NCI-H187 (cell line): Measurements from ENCODE around the gene EHD3.

Experiments
- DNase-seq, 2 experiments: peaks; one replicate each; lab custom pipeline; 2025; lab: John Stamatoyannopoulos, UW

The EHD3 gene

GRCh38 chr2:31233741-31234682 is at the start of gene EHD3:
Gene EHD3 (plus strand): TSS chr2:31234152. CDS start chr2:31234622, 470 bp downstream.
- DNase-seq, result peak; percentile 61 to 79

DNA sequence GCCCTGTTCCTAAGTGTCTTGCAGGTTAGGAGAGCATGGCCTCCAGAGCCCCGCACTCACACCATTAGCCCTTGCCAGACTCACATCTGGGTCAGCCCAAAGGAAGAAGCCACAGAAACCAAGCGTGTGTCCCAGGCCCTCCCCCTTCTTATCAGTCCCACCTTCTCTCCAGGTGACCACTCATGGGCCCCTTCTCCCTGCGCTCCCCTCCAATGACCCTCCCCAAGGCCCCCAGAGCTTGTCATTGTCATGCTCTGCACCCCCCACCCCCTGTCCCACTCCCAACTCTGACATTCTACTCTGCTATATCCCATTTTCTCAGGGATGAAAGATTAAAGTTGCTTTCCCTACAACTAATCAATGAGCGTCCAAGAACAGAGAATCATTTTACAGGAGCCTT is 46.8 kb upstream of the EHD3 start:
- no peak for DNase-seq

- DNase-seq, result no peak
Observed at GRCh38 chr2:31188131-31188530, 45.8 kb upstream of the EHD3 start.

GRCh38 chr2:31189141-31189540 is 44.8 kb upstream of the EHD3 start:
- no peak for DNase-seq

DNA sequence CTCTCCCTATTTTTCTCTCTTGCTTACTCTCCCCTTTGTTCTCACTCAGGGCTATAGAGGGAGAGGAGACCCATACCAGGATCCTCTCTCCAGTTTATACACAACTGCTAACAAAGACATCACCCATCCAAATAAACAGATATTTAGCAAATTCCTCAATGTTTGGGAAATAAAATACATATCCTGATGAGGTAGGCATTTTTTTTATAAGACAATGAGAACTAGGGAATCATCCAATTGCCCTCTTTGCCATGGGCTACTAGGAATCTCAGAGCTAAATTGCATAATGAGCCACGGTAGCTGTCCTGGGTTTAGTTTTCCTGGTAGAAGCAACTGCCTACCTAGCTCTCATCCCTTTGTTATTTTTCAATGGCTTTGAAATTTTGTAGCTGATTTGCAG is 43.8 kb upstream of the EHD3 start:
- DNase-seq, result no peak

- no peak for DNase-seq
Observed at GRCh38 chr2:31191931-31192330, 42.0 kb upstream of the EHD3 start.

- DNase-seq, result no peak
Observed at GRCh38 chr2:31192396-31192795, 41.6 kb upstream of the EHD3 start.

DNA sequence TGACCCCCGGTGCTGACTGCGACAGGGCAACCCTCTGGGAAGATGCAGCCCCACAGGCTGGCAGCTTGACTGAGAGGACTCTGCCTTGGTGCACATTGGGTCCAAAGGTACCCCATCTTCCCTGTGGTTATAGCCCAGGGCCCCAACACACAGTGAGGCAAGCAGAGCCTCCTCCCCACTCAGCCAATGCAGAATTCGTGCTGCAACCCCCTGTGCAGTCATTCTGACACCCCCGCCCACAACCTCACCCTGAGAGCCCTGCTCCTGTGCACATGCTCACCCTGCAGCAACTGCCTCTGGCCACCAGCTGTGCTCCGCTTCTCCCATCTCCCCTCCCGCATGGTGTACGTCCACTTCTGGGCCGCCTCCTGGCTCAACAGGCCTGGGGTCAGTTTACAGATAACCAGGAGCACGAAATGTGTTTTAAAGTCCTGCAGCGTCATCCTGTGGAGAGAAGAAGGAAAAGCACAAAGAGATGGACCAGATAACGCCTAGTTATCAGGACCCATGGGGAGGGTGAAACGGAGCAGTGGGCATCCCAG is 41.0 kb upstream of the EHD3 start:
- DNase-seq, result no peak

- DNase-seq, result no peak
Observed at GRCh38 chr2:31193806-31194205, 40.1 kb upstream of the EHD3 start.

DNA sequence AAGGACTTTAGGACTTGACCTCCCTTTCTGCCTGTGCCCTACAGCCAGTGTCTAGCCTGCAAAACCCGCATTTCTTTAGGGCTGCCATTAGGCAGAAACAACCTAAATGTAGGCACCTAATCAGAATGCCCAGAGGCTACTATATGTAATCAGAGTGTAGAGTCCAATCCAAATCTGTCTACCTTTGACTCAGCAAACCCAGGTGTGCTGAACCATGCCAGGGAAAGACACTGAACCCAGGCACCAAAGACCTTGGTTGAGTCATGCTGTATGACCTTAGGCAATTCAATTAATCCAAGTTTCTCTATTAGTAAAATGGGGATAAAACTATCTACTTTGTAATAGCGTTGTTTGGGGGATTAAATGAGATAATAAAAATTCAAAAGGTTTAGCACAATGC is 37.3 kb upstream of the EHD3 start:
- no peak for DNase-seq

DNA sequence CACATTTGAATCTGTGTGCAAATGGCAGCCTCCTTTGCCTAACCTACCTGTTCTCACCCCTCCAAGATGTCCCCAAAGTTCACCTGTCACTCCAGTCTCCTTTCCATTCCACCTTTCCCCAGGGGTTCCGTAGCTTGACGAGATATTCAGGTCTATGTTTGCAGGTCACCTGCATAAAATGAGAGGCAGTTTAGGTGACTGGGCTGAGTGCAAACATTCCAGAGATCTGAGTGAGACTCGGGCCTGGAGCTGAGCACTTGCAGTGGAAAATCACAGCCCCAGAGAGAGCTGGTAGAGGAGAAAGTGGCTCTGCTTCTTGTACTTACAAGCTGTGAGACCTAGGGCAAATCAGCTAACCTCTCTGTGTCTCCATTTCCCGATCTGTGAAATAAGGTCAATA is 36.8 kb upstream of the EHD3 start:
- DNase-seq, result no peak

GRCh38 chr2:31197669-31198068 is 36.3 kb upstream of the EHD3 start:
- DNase-seq, result no peak

DNA sequence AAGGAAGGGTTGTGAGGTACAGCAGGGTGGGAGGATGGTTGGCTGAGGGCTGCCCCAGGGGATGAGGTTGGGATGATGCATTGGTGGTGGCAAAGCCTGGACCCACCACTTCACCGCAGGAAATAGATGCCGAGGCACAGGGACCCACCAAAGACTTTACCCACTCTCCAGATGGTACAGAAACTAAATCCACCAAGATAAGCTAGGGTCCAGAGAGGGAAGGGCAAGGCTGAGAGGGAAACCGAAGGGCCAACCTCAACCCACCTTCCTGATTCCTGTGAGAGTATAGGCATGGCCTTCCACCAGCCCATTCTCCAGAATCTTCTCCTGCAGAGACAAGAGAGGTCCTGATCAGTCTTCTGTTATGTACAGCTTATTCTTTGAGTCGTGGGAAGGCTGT is 34.7 kb upstream of the EHD3 start:
- DNase-seq, result no peak

DNA sequence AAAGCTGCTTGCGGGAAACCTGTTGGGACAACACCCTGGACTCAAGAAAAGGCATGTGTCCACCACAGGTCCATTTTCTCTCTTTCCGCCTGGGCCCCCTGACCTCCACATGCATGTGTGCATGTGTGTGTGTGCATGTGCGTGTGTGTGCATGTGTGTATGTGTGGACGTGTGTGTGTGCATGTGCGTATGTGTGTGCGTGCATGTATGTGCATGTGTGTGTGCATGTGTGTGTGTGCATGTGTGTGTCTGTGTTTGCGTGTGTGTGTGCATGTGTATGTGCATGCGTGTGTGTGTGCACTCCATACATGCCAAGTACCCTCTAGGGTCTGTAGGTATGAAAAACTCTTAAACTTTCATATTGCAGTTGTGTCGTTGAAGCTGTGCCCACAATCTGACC is 33.0 kb upstream of the EHD3 start:
- DNase-seq, result no peak

- DNase-seq, result no peak
Observed at GRCh38 chr2:31202041-31202440, 31.9 kb upstream of the EHD3 start.

- DNase-seq, result no peak
Observed at GRCh38 chr2:31202833-31203232, 31.1 kb upstream of the EHD3 start.

DNA sequence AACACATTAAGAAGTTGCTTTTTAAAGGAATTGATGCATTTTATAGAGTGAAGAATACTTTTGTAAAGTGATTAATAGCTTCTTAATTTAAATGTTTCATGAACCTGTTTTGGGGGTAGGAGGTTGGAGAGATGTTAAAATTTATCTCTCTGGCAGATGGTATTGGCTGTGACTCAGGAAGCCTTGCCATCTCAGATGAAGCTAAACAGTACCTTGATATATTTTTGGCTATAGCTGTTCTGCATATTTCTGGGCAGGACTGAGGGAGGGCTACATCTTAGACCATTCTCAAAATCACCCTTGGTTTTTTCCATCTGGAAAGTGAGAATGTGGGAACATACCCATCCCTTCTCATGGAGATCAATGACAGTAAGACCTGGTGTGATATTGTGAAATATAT is 30.0 kb upstream of the EHD3 start:
- DNase-seq, result no peak

DNA sequence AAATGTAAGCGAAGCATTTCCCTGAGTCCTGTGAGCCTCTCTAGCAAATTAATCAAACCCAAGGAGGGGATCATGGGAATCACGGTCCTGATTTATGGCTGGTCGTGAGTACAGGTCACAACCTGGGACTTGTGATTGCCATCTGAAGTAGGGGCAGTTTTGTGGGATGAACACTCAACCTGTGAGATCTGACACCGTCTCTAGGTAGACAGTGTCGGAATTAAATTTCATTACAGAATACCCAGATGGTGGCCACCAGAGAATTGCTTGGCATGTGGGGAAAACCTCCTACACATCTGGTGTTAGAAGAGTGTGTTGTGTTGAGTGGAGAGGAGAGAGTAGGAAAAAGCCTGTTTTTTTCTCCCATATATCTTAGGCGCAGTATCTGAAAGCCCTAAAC is 29.2 kb upstream of the EHD3 start:
- DNase-seq, result no peak

- no peak for DNase-seq
Observed at GRCh38 chr2:31205186-31205585, 28.8 kb upstream of the EHD3 start.

GRCh38 chr2:31205613-31206012 is 28.3 kb upstream of the EHD3 start:
- no peak for DNase-seq

DNA sequence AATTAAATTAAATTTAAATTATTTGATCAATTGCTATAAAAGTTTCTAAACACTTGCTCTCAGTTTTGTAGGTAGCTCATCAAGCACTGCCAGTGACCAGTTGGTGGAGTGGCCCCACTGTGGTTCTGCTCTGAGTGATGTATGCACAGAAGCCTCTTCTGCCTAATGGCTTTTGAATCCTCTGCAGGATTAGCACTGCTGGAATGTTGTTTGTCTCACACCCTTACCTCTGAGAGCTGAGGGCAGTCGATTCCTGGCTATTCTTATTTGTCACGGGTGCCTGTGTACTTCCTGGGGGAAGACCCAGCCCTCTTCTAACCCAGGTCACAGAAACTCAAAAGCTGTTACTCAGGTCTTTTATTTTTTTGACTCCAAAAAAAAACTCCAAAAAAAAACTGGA is 26.2 kb upstream of the EHD3 start:
- DNase-seq, result no peak

DNA sequence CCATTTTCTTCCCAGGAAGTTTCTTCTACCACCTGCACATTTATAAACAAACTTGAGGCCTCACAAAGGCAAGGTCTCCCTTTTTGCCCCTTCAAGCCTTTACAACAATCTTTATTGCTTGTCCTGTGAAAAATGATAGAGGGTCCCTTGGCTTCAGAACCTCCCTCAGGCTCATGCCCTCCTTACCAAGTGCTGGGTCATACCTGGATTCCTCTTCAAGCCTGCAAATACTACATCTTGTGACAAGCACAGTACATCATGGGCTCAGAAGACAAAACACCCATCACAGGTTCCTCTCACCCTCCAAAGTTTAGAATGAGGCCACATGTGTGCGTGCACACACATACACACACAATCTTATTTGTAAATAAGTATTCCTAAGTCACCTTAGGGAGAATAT is 25.7 kb upstream of the EHD3 start:
- DNase-seq, result no peak

DNA sequence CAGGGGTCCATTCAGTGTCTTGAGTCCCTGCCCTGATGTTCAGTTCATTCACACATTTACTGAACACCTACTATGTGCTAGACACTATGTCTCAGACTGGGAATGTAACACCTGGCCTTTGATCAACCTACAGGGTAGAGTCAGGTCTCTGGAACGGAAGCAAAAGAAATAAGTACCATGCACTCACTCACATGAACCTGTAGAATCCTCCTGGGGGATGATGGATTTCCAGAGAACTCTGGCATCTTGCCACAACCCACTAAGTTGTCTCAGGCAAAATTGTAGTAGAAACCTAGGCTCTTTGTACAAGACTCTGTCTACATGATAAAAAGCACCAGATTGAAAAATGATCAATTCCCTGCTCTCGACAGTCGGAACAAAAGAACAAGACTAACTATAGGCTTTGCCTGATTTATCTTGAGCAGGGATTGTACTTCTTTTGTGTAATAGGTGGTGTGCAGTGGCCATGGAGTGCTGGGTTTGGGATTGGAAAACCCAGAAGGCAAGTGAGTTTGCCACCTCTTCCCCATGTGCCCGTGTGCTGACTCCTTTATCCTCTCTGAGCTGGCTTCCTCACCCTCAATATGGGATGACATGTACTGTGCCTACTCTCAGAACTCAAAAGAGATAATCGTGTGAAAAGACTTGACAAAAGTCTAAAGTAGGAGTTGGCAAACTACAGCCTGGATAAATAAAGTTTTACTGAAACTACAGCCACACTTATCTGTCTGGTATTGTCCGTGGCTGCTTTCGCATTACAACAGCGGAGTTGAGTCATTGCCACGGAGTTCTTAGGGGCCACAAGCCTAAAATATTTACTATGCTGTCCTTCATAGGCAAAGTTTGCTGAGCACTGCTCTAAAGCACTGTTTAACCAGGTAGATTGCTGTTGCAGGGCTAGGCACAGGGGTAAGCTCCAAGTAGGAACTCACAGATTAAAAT is 21.0 kb upstream of the EHD3 start:
- DNase-seq, result no peak
